Hepatocyte (in vitro differentiated cells): ENCODE data around the gene NDST1.

ENCODE experiments used
- CTCF ChIP-seq: fragments of 200-600 bp; sonication (generic); IDR thresholded peaks from 2 replicates; pipeline ENCODE4 v1.5.1; 2016; ENCODE audit warnings: antibody characterized with exemption, mild to moderate bottlenecking; ENCODE audit not compliant: poor library complexity
- EZH2phosphoT487 ChIP-seq: fragments of 200-600 bp; sonication (generic); IDR thresholded peaks from one replicate; pipeline ENCODE4 v1.6.1; 2018; ENCODE audit warnings: antibody characterized with exemption, mild to moderate bottlenecking, low read depth, moderate library complexity; ENCODE audit not compliant: unreplicated experiment, severe bottlenecking

GRCh38 chr5:150577378-150578139 lies 69.6 kb downstream of the NDST1 start:
- TF ChIP-seq CTCF (no peak), EZH2phosphoT487 (no peak)
